ENCODE results near the gene COL4A1.

COL4A1 gene

DNA sequence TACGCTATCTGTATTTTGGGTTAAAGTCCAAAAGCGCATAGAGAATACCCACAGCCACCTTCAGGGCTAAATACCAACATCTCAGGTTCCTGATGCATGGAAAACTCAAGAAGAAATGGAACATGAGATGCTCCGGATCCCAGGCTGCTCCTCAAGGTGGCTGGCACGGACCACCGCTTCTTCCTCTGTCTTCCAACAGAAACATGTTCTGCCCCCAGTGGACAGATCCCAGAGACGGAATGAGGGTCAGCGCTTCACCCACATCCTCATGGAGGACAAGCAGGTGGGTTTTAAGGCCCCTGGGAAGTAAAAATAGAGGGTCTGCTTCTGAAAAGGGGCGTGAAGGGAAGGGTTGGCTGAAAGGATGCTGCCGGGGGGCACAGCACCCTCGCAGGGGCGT is 17.3 kb downstream of the COL4A1 start:
- TF ChIP-seq, protein P1, sequence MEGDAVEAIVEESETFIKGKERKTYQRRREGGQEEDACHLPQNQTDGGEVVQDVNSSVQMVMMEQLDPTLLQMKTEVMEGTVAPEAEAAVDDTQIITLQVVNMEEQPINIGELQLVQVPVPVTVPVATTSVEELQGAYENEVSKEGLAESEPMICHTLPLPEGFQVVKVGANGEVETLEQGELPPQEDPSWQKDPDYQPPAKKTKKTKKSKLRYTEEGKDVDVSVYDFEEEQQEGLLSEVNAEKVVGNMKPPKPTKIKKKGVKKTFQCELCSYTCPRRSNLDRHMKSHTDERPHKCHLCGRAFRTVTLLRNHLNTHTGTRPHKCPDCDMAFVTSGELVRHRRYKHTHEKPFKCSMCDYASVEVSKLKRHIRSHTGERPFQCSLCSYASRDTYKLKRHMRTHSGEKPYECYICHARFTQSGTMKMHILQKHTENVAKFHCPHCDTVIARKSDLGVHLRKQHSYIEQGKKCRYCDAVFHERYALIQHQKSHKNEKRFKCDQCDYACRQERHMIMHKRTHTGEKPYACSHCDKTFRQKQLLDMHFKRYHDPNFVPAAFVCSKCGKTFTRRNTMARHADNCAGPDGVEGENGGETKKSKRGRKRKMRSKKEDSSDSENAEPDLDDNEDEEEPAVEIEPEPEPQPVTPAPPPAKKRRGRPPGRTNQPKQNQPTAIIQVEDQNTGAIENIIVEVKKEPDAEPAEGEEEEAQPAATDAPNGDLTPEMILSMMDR (IDR thresholded peaks at IDR 0.05; ENCODE audit: control insufficient read depth, insufficient read depth, low read depth, low read length, missing control alignments) = no peak

DNA sequence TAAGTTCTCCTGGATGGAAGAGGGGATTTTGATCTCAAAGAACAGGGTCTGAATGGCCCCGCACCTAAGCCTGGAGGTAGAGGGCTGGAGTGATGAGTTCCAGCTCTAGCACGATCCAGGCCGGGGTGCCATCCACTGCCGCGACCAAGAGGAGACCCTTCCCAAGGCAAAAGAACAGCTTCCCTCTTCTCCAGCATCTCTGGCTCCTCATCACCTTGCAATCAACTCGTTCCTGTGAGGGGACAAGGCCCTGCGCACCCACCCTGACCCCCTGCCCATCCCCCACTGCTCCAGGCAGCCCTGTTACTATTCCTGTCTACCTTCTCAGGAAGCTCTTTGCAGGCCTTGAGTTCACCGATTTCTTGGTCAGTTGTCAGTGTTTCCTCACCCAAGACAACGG is 17.8 kb downstream of the COL4A1 start:
- H3K4me3 ChIP-seq (ENCODE audit: control insufficient read depth, low read depth, low read length) = no peak overlapping the region
- TF ChIP-seq, protein P1 (IDR thresholded peaks at IDR 0.05; ENCODE audit: control insufficient read depth, insufficient read depth, low read depth, low read length, missing control alignments) = no peak
- no peak for DNase-seq (ENCODE audit: low read depth)

More for the DNA sequence above, 17.3 kb downstream of the COL4A1 start:
- no peak overlapping the region for H3K4me3 ChIP-seq (ENCODE audit: control insufficient read depth, low read depth, low read length)
- no peak for DNase-seq (ENCODE audit: low read depth)

DNA sequence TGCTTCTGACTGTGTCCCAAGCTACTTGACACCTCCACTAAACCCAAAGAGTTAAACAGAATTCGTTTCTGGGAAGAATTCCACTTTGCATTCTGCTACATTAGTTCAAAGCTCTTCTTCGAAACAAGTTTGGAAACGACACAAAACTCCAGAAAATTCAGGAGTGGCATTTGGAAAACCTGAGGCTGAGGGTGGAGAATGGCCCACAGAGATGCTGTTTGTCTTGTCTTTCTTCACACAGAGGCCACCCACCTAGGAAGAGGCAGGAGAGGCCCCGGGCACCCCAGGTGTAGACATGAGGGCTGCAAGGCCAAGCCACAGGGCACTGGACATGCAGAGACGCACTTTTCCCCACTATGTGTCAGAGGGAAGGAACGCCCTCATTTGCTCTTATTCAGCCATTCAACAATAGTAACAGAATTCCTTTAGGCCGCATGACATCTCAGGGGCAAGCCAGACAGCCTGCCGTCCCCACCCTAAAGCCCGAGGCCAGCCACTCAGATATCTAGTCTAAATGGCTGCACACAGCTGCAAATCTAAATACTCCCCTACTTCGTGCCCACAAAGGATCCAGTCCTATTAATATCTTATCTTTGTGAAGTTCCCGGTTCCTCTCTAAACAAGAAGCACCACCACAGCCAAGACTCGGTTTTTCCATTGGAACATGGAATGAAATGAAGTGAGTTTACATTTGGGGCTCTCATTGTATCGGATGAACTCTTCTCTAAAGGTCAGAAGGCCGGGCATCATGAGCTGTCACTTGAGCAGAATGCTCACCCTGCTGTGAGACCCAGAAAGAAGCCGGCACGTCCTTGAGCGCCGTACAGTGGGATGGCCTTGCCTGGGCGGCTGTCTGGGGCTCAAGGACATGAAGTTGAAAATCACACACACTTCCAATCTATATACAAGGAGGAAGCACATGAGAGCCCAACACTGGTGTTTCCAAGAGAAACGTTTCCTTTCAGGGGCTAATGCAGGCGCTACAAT is 19.8 kb downstream of the COL4A1 start:
- no peak for DNase-seq (ENCODE audit: low read depth)
- TF ChIP-seq, protein P1 (IDR thresholded peaks at IDR 0.05; ENCODE audit: control insufficient read depth, insufficient read depth, low read depth, low read length, missing control alignments) = no peak
- H3K4me3 ChIP-seq (ENCODE audit: control insufficient read depth, low read depth, low read length) = no peak overlapping the region

DNA sequence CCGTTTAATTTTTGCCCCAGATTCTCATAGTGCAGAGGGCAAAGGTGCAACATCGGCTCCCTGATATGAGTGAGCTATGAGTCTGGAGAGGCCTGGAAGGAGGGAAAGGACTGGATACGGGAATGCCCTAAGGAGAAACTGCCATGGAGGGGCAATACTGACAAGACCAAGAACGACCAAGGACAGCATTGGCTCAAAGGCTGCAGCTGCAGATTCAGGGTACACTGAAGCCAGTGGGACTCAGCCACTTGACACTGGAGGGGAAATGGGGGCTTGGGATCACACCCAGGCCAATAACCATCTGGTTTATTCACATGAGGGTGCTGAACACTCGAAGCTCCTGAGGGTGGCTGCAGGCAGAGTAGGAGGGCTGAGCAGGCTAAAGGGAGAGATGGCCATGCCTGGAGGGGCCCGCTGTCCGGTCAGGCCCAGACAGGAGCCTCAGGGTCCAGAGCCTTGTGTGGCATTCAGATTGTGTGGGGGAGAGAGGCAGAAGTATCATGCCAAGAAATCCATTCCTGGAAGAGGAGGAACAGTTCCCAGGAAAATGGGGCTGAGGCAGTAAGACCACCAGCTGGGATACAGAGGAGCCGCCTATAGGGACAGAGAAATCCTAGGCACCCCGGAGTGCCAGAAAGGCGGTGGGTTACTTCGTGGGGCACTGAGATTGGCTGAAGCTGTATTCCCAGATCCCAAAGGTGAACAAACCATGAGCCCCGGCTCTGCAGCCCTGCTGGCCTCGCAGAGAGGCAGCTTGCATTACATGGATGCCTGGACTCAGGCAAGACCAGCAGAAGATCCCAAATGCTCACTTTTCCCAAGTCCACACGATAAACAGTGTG is 20.7 kb downstream of the COL4A1 start:
- TF ChIP-seq, protein P1 (IDR thresholded peaks at IDR 0.05; ENCODE audit: control insufficient read depth, insufficient read depth, low read depth, low read length, missing control alignments) = no peak
- H3K4me3 ChIP-seq (ENCODE audit: control insufficient read depth, low read depth, low read length) = no peak overlapping the region
- DNase-seq (ENCODE audit: low read depth) = no peak

DNA sequence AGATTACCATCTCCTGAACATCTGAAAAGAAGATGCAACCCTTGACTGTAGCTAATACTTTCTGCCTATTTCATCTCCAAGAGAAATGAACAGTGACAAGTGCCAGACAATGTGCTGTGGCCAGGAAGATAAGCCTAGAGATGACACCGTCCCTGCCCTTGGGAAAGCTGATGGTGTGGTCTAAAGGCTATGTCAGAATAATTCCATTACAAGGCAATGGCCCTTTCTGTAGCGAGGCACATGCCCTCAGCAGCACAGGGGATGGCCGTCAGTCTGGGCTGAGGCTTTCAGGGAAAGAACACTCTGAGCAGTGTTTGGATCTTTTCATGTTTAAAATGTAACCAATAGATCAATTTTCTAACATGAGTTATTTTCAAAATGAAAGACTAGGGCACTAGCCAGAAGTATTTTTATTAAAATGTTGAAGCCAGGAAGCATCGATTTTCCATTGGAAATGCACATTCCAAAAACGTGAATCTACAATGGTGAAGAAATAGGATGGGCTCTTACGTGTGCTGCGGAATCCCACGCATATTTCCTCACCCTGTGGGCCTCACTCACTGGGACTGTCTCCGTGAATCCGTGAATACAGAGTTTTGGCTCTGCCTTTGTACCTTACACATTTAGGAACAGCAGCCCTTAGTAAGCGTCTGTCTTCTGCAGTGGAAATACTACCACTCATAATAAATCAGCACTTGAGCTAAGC is 22.0 kb downstream of the COL4A1 start:
- no peak for DNase-seq (ENCODE audit: low read depth)
- no peak overlapping the region for H3K4me3 ChIP-seq (ENCODE audit: control insufficient read depth, low read depth, low read length)
- TF ChIP-seq, protein P1 (IDR thresholded peaks at IDR 0.05; ENCODE audit: control insufficient read depth, insufficient read depth, low read depth, low read length, missing control alignments) = no peak

Measured in AG09309 (cell line).